ENCODE measurements around the gene FAIM2. TPM values are rescaled to one million over a fixed set of nuclear protein-coding genes. Genes with fewer than 3 reads are reported as not detected.

The FAIM2 gene
- total and polyA plus RNA-seq, 9 of the 15 experiments (the other 6 are each of a cell fraction or from before 2014, with no cell fraction given), result 0.01 to 0.10 TPM; not detected in 7

DNA sequence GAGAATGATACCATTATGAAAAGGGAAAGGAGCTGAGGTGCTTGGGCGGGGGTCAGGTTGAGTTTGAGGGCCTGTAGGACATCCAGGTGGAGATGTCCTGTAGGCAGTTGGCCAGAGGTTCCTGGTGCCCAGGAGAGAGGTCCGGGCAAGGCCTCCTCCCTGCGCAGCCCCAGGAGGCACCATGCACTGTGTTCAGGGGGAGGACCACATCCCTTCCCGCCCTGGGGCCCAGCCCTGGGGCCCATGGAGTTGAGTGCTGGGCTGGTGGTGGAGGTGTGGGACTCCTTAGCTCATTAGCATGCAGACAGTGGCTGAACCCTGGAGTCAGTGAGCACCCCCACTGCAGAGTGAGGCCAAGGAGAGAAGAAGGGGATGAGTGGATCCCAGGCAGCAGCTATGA is 5.7 kb upstream of the FAIM2 start:
- no peak for ATAC-seq
- peak overlapping the region in 1 of 2 experiments; percentile 76; a peak in 2 of 4 replicates for H3K9ac ChIP-seq (ENCODE audit: insufficient read depth in 1 of 2, low read depth in 2 of 2, low read length in 2 of 2)
- ChIA-PET POLR2A (interaction anchor here (0.7 to 0.8 kb wide), 2 partner anchors 23 to 41 kb away, joined by 4 read pairs; no protein-coding TSS in a partner anchor), CTCF (ENCODE audit: low intra/inter-chr PET ratio) (interaction anchor here (0.5 to 0.6 kb wide), 2 partner anchors 12 to 416 kb away, joined by 5 read pairs; no protein-coding TSS in a partner anchor)
- H2AFZ ChIP-seq (ENCODE audit: low read depth, low read length), result peak overlapping the region; percentile 78; the same call in 1 of the 2 replicates
- BruUV-seq (replicated peaks), result no TSS peak
- no peaks in the 10 kb centered on the region for H3K36me3 ChIP-seq (ENCODE audit: control insufficient read depth, insufficient read depth, low read length)
- H3K4me2 ChIP-seq (ENCODE audit: insufficient read depth, low read length), result no peak overlapping the region
- no peaks in the 10 kb centered on the region for H3K9me1 ChIP-seq (ENCODE audit: control insufficient read depth, insufficient read depth, low read length)
- no peak overlapping the region for H3K27ac ChIP-seq (ENCODE audit: extremely low read depth, low read depth, low read length)
- no peak for DNase-seq (ENCODE audit: extremely low read depth in 1 of 4, low spot score in 3 of 4)
- H4K20me1 ChIP-seq (replicated peaks; ENCODE audit: control insufficient read depth, insufficient read depth, low read length), result no peaks in the 10 kb centered on the region
- TF ChIP-seq ZFX (CRISPR knock-in tag; IDR thresholded peaks at IDR 0.05), result peak; percentile 20; the same call in 1 of the 2 replicates
- no peak for TF ChIP-seq TGIF2 (CRISPR knock-in tag; IDR thresholded peaks at IDR 0.05)
- no peak for FAIRE-seq
- 100% methylated on average over 1 of the region's 4 CpGs for WGBS (ENCODE audit: insufficient coverage, low coverage, missing lambda C conversion rate)
- H3K4me1 ChIP-seq (replicated peaks in 1 of 2; ENCODE audit: control insufficient read depth in 2 of 2, insufficient read depth in 2 of 2, low read length in 2 of 2), result peaks cover 10 to 22% of the 10 kb centered on the region in 2 experiments; a peak in 4 of 5 replicates
- intact Hi-C loops (cut with micrococcal nuclease), result no loop called here
- H3K4me3 ChIP-seq, result no peak overlapping the region
- H3K27me3 ChIP-seq (ENCODE audit: control insufficient read depth in 2 of 2, insufficient read depth in 2 of 2, low read length in 2 of 2), result peaks cover 0 to 5% of the 10 kb centered on the region in 2 experiments; a peak in 2 of 5 replicates
- in situ Hi-C loops (cut with MboI), result no loop called here
- no peaks in the 10 kb centered on the region for H3K9me3 ChIP-seq (replicated peaks; ENCODE audit: control insufficient read depth, insufficient read depth, low read depth, low read length)
- H3K79me2 ChIP-seq (ENCODE audit: control insufficient read depth, insufficient read depth, low read length), result no peaks in the 10 kb centered on the region

DNA sequence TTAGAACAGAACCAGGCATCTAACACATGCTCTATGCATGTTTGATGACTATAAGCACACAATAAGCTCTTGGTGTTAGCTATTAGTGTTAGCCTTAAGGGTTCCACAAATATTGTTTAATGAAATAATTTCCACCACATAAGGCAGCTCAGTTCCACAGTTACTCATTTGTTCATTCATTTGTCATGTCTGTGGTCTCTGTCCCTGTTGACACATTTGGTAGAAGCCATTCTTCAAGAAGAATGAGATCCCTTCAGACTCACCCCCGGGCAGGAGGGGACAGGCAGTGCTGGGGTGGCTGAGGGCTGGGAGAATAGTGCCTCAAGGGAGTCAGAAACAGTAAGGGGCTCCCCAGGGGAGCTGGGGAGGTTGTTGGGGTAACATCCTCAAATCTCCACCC is 3.7 kb upstream of the FAIM2 start:
- ChIA-PET CTCF (ENCODE audit: low intra/inter-chr PET ratio) (no interaction called here), POLR2A (interaction anchor here (1.0 to 2.1 kb wide), 3 partner anchors 9 to 15 kb away, joined by 4 to 6 read pairs (median 5); no protein-coding TSS in a partner anchor)
- TF ChIP-seq ZNF282 (CRISPR knock-in tag; IDR thresholded peaks at IDR 0.05) (no peak), JUNB (CRISPR knock-in tag; conservative IDR thresholded peaks at IDR 0.05) (no peak), ZNF445 (CRISPR knock-in tag; IDR thresholded peaks at IDR 0.05; ENCODE audit: low read depth) (no peak), DIDO1 (tag; IDR thresholded peaks at IDR 0.05; ENCODE audit: low read depth) (no peak), ZBTB7A (IDR thresholded peaks at IDR 0.05; ENCODE audit: borderline replicate concordance, control insufficient read depth, low read depth, low read length) (no peak), BHLHE40 (IDR thresholded peaks at IDR 0.05; ENCODE audit: low read length) (no peak), ZNF143 (CRISPR knock-in tag; IDR thresholded peaks at IDR 0.05) (no peak), ESRRB (CRISPR knock-in tag; IDR thresholded peaks at IDR 0.05; ENCODE audit: borderline replicate concordance) (no peak), PHF21A (IDR thresholded peaks at IDR 0.05; ENCODE audit: borderline replicate concordance, low read depth) (no peak), BMI1 (IDR thresholded peaks at IDR 0.05; ENCODE audit: low read length) (no peak), ZNF121 (CRISPR knock-in tag; conservative IDR thresholded peaks at IDR 0.05) (no peak)
- TF ChIP-seq, protein P1, sequence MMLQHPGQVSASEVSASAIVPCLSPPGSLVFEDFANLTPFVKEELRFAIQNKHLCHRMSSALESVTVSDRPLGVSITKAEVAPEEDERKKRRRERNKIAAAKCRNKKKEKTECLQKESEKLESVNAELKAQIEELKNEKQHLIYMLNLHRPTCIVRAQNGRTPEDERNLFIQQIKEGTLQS (IDR thresholded peaks at IDR 0.05), result no peak
- TF ChIP-seq, protein P1 (CRISPR knock-in tag; conservative IDR thresholded peaks at IDR 0.05), result no peak

More for the DNA sequence above, 3.7 kb upstream of the FAIM2 start:
- Histone ChIP-seq H3K4me1 (replicated peaks in 1 of 2; ENCODE audit: control insufficient read depth in 2 of 2, insufficient read depth in 2 of 2, low read length in 2 of 2) (peaks cover 7 to 20% of the 10 kb centered on the region in 2 experiments; a peak in 3 of 5 replicates), H3K4me2 (ENCODE audit: insufficient read depth, low read length) (no peak overlapping the region), H3K9me3 (replicated peaks; ENCODE audit: control insufficient read depth, insufficient read depth, low read depth, low read length) (no peaks in the 10 kb centered on the region), H4K20me1 (replicated peaks; ENCODE audit: control insufficient read depth, insufficient read depth, low read length) (no peaks in the 10 kb centered on the region), H3K79me2 (ENCODE audit: control insufficient read depth, insufficient read depth, low read length) (no peaks in the 10 kb centered on the region), H2AFZ (ENCODE audit: low read depth, low read length) (no peak overlapping the region), H3K4me3 (no peak overlapping the region), H3K36me3 (ENCODE audit: control insufficient read depth, insufficient read depth, low read length) (no peaks in the 10 kb centered on the region), H3K9ac (ENCODE audit: insufficient read depth in 1 of 2, low read depth in 2 of 2, low read length in 2 of 2) (no peak overlapping the region), H3K27ac (ENCODE audit: extremely low read depth, low read depth, low read length) (no peak overlapping the region), H3K9me1 (ENCODE audit: control insufficient read depth, insufficient read depth, low read length) (no peaks in the 10 kb centered on the region), H3K27me3 (ENCODE audit: control insufficient read depth in 2 of 2, insufficient read depth in 2 of 2, low read length in 2 of 2) (peaks cover 4 to 17% of the 10 kb centered on the region in 2 experiments; a peak in 3 of 5 replicates)
- ATAC-seq (no peak), DNase-seq (ENCODE audit: extremely low read depth in 1 of 4, low spot score in 3 of 4) (no peak), FAIRE-seq (no peak)
- in situ Hi-C loops (cut with MboI), result no loop called here
- 18% methylated on average over 1 of the region's 1 CpG for WGBS (ENCODE audit: insufficient coverage, low coverage, missing lambda C conversion rate)
- BruUV-seq (replicated peaks), result no TSS peak
- intact Hi-C loops (cut with micrococcal nuclease), result no loop called here
